Measurements from ENCODE around the gene DOK5.

The DOK5 gene

DNA sequence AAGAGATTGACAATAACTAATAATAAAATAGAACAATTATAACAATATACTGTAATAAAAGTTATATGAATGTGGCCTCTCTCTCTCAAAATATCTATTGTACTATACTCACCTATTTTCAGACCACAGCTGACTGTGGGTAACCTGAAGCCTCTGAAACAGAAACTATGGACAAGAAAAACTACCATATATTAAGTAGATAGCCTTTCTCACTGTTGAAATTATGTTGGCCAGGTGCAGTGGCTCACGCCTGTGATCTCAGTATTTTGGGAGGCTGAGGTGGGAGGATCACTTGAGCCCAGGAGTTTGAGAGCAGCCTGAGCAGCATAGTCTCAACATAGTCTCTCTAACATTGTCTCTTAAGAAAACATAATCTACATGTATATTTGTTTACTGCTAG, 89.9 kb downstream of the DOK5 start:
- DNase-seq = no peak

DNA sequence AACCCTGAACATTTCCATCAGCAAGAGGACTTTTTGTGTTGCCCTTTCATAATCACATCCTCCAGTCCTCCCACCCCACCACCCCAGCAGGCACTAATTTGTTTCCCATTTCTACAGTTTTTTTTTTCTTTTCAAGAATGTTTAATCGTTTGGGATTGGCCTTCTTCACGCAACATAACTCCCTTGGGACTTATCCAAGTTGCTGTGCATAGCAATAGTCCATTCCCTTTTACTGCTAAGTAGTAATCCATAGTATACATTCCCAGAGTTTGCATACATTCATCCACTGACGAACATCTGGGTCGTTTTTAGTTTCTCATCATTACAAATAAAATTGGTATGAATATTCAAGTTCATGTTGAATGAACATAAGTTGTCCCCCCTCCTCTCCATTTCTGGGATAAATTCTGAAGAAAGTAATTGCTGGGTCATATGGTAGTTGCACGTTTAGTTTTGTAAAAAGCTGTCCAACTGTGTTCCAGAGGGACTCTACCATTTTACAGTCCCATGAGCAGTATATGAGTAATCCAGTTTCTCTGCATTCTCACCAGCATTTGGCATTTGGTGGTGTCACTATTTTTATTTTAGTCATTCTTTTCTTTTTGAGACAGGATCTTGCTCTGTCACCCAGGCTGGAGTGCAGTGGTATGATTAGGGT, 90.8 kb downstream of the DOK5 start:
- no peak for DNase-seq

DNA sequence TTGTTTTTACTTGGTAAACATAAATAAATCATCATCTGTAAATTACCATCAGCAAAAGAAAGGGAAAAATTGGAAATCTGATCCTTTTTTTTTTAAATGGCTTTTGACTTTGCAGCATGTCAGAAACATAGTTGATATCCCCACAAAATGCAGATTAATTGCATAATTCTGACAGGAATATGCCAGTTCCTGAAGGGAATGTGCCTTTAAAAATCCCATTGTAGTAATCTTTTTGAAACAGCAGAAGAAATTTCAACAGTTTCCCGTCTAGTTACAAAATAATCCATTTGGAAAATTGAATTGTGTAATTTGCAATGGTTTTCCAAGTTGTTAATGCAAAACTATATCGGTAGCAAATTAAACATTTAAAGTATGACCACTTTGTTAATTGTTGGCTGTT, 95.2 kb downstream of the DOK5 start:
- no peak for DNase-seq

DNA sequence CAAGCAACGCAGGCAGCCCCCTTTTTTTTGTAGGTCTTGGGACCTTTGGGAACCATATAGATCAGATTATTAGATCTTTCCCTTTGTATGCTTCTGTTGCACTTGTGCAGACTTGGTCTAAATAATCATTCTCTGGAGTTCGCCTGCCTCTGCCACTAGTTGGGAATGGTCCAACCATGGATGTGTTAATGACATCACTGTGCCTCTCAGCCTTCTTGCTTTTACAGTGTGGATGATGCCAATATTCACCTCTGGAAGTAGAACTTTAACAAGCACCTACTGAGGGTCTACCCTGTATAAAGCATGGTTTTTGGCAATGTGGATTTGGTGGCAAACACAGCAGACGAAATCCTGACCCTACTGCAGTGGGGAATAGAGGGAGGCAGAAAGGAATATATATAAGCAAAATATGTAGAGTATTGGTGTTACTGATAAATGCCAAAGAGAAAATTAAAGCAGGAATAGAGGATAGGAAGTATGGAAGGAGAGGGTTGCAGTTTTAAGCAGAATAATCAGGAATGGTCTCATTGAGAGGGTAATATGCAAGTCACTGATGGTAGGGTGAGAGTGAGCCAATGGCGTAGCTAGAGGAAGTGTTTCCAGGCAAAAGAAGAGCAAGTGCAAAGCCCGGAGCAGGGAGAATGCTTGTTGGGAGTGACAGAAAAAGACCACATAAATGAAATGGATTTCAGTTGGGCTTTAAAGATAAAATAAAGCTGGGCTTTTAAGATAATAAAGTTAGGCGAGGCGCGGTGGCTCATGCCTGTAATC, 97.5 kb downstream of the DOK5 start:
- DNase-seq = no peak

DNA sequence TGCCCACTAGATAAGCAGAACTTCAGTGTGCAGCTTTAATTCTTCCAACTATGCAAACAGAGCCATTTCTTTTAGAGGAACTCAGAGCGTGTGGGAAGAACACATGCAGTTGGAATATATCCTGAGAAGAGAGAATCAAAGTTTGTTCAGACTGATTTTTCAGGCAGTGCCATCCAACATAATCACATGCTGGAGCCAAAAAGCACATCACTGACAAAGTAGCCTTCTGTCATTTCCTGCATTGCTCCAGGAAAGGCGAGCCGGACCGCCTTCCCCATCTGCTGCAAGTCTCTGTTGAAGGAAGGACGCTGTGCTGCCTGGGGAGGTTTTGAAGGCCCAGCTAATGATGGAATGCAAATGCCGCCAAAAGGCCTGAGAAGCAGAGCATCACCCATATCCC, 98.4 kb downstream of the DOK5 start:
- DNase-seq = no peak

DNA sequence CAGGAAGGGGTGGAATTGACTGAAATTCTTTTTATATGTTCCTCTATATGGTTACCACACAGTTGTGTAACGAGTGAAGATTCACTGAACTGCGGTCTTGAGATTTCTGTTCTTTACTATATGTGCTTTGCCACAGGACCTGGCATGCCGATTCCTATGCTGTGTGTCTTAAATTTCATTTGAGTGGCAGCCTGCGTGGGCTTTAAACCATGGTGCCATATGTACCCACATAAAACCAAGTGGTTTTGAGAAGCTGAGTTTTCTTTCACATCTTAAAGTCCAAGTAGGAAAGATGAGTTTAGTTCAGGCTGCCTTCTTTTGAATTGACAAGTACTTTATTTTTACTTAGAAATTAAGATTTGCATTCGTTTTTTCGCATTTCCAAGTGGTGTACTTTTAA, 101.1 kb downstream of the DOK5 start:
- no peak for DNase-seq

DNA sequence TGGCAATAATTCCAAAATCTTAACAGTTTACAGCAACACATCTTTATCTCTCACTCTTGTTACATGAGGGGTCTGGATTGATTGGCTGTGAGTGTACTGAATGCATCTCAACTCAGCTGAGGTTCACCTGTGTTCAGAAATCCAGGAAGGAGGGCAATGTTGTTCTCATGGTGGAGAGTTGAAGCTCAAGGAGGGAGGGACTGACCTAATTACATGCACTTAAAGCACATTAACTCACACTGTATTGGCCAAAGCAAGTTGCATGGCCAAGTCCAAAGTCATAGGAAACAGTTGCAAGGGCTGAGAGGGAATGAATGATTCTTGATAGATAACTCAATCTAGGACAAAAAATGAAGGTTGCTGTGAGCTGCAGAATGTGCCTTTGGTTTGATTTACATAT, 102.2 kb downstream of the DOK5 start:
- DNase-seq = no peak

DNA sequence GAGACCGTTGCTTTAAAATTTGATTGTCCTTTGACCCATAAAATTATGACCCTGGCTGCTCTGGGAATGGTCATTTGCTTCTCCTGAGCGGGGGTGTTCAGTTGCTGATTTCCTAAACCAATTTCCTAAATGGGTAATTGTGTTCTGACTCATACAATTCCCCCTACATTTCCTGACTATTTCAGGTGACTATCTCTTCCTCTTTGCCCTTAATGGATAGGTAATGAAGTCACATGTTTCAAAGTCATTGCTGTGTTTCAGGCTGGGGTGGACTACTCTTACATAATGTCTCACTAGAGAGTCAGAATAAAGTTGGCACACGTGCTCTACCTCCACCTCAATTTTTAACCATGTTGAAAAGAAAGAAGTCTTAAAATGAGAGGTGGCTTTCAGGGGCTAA, 109.8 kb downstream of the DOK5 start:
- DNase-seq = no peak

DNA sequence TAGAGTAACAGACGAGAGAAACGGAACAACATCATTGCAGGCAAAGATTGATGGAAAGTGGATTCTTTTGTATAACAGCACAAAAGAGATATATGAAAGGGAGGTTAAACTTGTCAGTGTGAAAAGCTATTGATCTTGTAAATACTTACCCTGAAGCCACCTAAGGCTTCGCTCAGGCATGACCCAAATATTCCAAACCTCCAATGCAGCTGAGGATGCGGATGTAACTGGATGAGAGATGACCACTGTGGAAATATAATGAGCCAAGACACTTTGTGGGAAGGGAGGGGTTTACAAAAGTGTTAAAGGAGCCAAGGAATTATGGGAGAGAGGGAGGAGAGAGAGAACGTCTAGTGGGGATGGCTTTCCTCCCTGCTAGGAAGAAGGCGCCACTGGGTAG, 112.0 kb downstream of the DOK5 start:
- DNase-seq = no peak

DNA sequence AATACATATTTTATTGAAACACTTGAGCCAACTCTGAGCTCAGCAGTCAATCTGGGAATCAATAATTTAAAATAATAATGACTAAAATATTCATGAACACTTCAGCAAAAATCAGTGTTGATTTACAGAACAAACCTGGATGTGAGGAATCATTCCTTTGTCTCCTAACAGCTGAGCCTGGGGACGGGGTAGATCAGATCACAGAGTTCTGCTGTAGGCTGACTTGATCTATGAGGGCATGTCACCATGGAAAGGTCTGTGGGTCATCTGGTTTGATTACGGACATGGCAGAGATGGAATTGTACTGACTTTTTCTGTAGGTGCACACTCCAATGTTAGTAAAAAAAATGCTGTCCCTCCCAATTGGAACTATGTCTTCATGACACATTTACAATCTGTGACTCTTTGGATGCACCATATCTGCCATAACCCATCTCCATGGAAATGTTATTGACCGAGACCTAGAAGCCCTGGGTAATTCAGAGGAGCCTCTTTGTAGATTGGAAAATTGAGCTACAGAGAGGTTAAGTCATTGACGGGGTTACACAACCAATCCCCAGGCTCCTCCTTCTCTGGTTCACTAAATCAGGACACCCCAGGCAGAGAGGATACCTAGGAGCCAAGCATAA, 114.1 kb downstream of the DOK5 start:
- DNase-seq = no peak

DNA sequence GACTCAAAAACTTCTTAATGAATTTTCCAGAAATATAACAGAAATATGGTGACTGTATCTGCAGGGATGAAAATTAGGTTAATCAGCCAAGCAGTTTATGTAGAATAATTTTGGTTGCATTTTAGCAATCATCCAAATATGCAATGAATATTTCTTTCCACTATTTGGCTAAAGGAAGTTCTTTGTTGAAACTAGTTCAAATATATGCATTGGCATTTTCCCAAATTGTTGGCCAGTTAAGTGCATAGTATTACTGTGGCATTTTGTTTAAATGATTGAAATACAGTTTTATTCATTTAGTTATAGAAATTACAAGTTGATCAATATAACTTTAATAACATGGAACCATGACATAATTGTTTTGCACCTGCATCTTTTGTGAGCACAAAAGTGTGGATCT, 115.5 kb downstream of the DOK5 start:
- DNase-seq = no peak

DNA sequence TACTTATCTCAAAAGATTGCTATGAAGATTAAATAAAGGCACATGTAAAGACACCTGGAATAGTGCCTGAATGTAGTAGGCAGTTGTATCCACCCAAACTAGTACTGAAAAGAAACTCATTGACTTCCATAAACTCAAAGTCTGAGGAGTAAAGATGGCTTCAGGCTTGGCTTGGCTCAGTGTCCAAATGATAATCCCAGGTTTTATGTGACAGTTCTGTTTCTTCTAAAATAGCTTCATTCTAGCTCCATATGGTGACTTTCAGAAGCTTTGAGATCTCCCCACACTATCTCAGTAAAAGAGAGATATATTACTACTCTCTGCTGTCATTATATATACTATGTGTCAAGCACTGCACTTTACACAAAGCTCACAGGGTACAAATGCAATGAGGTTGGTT, 121.3 kb downstream of the DOK5 start:
- no peak for DNase-seq

DNA sequence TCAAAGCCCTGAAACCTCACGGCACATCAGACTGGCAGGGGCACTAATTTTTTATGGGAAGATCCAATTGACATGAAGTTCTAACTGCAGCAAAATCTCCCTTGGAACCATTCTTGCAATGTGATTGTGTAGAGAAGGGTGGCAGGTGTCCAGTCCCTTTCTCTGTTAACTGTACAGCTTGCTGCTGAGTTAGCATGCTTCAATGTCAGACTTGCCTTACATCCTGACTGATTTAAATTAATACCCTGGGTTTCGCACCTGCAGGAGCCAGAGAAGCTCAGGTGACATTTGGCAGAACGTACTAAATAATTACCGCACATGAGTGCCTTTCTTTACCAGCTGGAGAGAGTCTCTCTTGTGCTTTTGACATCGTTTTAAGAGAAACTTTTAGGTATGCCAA, 123.0 kb downstream of the DOK5 start:
- DNase-seq = no peak

DNA sequence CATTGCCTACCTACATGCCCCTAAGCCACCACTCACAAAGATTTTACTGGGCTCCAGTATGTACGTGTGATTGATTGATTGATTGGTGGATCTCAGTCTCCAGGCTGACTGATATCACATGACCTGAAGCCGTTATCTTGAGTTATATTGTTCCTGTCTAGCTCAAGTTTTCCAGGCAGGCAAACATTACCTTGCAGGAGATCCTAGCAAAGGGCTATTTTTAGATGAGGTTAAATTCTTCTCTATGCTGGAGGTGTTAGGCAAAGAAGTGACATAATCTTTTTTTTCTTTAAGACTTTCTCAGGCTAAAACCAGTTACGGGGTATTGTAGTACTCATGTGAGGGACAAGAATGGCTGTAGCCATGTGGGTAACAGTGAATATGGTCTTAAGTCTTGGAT, 125.2 kb downstream of the DOK5 start:
- no peak for DNase-seq

DNA sequence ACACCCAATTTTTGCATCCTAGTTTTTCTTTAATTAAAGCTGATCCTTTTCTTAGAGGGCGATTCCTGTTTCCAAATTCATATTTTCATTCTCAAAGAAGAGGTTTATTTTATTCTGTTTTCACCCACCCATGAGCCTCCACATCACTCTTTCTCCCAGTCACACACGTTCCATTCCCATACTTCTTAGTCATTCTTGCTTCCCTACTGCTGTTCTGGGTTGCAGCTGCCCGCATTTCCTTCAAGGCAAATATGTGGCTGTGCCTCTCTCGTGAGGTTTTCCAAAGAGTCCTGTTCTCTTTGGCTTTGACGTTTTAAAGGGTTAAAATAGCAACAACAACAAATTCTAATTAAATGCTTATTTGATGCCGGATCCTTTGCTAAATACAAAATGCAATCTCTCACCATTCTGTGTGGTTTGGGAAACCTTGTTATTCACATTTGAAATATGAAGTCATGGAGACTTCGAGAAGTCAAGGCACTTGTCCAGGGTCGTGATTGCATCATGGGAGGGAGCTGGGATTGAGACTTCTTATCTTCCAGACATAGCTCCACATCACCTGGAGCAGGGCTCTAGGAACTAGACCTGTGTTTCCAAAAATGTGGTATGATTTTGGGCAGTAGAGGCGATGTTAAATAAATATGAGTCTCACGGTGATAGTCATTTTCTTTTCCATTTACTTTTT, 126.6 kb downstream of the DOK5 start:
- DNase-seq = no peak

DNA sequence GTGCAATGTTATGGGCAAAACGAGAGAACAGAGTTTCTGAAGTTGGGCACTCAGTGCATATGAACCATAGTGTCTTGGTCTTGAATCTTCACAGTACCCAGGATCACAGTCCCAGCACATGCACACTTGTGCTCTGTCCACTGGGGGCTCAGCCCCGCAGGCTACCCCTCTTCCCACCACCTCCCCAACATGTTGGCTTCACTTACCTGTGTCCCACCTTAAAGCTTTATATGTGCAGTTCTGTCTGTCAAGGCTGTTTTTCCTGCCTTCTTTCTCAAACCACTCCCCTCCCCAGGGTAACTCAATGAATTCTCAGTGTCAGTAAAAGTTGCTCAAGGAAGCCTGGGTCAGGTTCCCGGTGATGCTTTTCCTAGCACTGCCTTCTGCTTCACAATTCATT, 129.9 kb downstream of the DOK5 start:
- no peak for DNase-seq

DNA sequence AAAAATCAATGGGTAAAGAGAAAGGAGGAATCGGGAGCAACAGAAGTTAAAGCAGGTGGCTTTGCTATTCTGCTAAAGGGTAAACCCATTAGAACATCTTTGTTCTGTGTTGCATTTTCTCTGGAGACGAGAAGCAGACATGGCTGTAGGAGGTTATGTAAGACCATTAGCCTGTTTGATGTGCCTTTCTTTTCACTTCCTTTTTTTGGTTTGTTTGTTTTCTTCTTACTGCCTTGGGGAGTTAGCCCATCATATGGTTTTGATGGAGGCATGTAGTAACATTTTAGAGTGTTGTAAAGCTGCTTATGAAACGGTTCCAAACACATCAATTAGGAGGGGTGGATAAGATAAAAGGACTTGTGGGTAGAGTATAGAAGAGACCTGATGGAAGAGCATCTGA, 131.0 kb downstream of the DOK5 start:
- no peak for DNase-seq

DNA sequence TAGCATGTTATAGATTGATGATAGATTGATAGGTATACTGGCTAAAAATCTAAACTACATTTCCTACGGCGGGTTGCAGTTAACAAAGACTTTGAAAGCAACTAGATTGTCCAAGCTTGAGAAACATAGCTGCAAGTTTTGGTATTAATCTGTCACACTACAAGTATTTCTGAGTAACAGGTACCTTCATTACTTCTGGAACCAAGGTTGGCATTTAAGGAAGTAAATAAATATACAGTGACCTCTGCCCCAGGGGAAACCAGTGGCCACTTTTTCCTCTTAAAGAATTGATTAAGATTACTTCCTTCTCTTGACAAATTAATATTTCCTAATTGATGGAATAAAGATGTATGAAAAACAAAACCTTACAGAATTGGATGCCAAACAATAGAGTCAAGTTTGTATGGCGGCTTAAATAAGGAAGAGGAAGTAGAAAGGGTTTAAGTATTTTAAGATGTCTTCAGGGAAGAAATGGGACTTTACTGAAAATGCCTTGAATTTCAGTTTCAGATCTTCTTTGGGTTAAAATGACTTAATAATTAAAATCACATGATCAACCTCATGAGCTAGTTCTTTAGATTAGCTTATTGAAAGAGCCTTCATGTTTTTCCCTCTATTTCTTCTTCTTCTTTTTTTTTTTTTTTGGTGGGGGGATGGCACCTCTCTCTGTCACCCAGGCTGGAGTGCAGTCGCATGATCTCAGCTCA, 132.8 kb downstream of the DOK5 start:
- no peak for DNase-seq

DNA sequence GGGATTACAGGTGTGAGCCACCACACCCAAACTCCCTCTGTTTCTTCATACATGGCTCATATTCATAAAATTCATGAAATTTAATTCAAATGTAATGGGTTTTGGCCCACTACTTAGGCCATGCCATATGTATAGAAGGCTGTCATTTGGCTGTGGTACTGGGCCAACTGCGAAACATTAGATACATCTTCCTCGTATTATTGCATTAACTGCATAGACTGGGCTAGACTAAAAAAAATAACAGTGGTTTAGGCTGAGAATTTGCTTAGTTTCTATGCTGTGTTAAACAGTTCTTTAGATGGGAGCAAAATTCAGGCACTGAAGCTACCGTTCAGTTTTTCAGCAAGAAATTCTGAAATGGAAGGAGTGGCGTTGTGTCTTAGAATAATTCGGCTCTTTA, 133.6 kb downstream of the DOK5 start:
- DNase-seq = no peak

DNA sequence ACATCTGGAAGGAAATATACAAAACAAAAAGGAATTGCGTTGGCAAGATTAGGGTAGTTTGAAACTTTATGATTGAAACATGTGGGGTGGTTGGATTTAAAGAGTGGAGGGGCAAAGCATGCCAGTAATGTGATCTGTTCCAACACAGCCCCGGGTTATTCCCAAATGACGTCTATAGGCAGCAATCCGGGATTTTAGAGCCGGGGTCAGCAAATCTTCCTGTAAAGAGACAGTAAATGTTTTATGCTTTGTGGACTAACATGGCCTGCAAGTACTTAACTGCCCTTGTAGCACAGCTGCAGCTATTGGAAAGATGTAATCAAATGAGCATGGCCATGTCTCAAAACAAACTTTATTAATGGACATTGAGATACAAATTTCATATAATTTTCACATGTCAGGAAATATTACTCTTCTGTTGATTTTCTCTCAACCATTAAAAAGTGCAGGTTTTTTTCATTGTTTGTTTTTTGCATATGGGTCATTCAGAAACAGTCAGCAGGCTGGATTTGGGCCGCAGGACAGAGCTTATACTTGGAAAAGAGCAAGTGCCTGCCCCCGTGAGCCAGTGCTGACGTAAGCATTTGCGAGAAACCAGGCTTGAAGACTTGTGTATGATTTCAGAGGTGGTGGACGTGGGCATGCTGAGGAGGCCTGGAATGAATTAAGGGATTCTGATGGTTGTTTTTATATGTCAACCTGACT, 136.5 kb downstream of the DOK5 start:
- no peak for DNase-seq

DNA sequence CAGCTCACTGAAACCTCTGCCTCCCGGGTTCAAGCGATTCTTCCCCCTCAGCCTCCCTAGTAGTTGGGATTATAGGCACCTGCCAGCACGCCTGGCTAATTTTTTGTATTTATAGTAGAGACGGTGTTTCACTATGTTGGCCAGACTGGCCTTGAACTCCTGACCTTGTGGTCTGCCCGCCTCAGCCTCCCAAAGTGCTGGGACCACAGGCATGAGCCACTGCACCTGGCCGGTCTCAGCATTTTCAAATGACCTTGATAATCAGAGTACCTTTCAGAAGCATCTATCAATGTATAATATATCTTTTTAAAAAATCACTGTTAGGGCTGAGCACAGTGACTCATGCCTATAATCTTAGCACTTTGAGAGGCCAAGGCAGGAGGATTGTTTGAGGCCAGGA, 143.0 kb downstream of the DOK5 start:
- no peak for DNase-seq

DNA sequence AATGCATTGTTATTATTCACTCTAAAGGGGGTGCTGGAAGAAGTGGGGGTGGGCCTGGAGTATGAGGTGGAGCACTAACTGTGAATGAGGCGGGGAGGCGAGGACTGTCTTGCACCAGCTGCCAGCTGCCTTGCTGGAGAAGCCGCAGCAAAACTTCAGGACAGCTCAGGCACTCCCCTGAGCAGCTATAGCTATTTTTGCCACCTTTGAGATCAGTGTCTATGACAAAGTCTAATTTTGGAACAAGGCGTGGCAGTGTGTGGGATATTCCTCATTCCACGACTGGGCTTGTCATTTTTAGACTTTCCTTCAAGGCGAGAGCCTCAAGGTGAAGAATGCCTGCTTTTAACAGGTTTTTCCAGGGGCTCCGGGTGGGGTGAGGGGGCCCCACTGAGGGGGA, 143.8 kb downstream of the DOK5 start:
- DNase-seq = no peak

DNA sequence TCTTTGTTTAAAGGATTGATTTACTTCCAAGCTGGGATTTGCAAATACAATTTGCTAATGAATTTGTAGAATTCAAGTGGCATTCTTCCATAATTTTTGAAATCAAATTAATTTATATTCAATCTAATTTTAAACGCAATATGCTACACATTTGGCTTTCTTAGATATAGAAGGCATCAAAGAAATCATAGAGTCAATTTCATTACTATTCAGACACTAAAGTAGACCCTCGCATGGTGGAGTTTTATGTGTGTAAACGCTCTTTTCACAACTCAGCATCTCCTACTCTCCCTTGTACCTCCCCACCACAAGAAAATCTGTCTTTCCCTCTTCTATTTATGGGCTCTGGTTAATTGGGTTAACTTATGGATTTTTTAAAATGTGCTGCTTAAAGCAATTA, 144.3 kb downstream of the DOK5 start:
- no peak for DNase-seq

Data from activated naive CD4-positive, alpha-beta T cell treated with Interleukin-2 at 50 U/mL for 16 hours (primary cell).